ENCODE measurements around the gene MAP4K2.

The MAP4K2 gene

GRCh38 chr11:64759722-64760719, 43.0 kb downstream of the MAP4K2 start, which contains the start of gene PYGM:
Gene PYGM (minus strand): TSS chr11:64759974. CDS start chr11:64759898, 76 bp downstream.
- no peak within 1 kb of the TSS for H3K27ac ChIP-seq
- no peaks in the 10 kb centered on the region for H3K27me3 ChIP-seq (ENCODE audit: control insufficient read depth, insufficient read depth, low read length)
- H3K4me3 ChIP-seq (ENCODE audit: low read depth, low read length): no peak within 1 kb of the TSS
- no peaks in the 10 kb centered on the region for H3K36me3 ChIP-seq (ENCODE audit: control insufficient read depth, insufficient read depth, low read length)
- peaks cover 15% of the 10 kb centered on the region for H3K4me1 ChIP-seq
- H3K79me2 ChIP-seq: no peaks in the 10 kb centered on the region
- no peak within 1 kb of the TSS for H3K4me2 ChIP-seq (ENCODE audit: low read length)
- no peak within 1 kb of the TSS for H3K9ac ChIP-seq
- no peaks in the 10 kb centered on the region for H3K9me3 ChIP-seq (ENCODE audit: control insufficient read depth, low read length)
- no peak for TF ChIP-seq CTCF (IDR thresholded peaks at IDR 0.05)
- no peak within 1 kb of the TSS for H2AFZ ChIP-seq

GRCh38 chr11:64759131-64759721, 43.8 kb downstream of the MAP4K2 start:
- no peaks in the 10 kb centered on the region for H3K9me3 ChIP-seq (ENCODE audit: control insufficient read depth, low read length)
- H3K4me1 ChIP-seq: peaks cover 15% of the 10 kb centered on the region
- no peak overlapping the region for H3K4me3 ChIP-seq (ENCODE audit: low read depth, low read length)
- no peak overlapping the region for H3K27ac ChIP-seq
- H2AFZ ChIP-seq: no peak overlapping the region
- no peaks in the 10 kb centered on the region for H3K36me3 ChIP-seq (ENCODE audit: control insufficient read depth, insufficient read depth, low read length)
- H3K27me3 ChIP-seq (ENCODE audit: control insufficient read depth, insufficient read depth, low read length): no peaks in the 10 kb centered on the region
- no peaks in the 10 kb centered on the region for H3K79me2 ChIP-seq
- no peak overlapping the region for H3K4me2 ChIP-seq (ENCODE audit: low read length)
- no peak overlapping the region for H3K9ac ChIP-seq
- TF ChIP-seq CTCF (IDR thresholded peaks at IDR 0.05): no peak

- Histone ChIP-seq H3K9ac (no peak overlapping the region), H2AFZ (no peak overlapping the region), H3K36me3 (ENCODE audit: control insufficient read depth, insufficient read depth, low read length) (no peaks in the 10 kb centered on the region), H3K9me3 (ENCODE audit: control insufficient read depth, low read length) (no peaks in the 10 kb centered on the region), H3K4me3 (ENCODE audit: low read depth, low read length) (no peak overlapping the region), H3K27me3 (ENCODE audit: control insufficient read depth, insufficient read depth, low read length) (no peaks in the 10 kb centered on the region), H3K4me1 (peaks cover 11% of the 10 kb centered on the region), H3K4me2 (ENCODE audit: low read length) (no peak overlapping the region), H3K79me2 (no peaks in the 10 kb centered on the region), H3K27ac (no peak overlapping the region)
- no peak for TF ChIP-seq CTCF (IDR thresholded peaks at IDR 0.05)
These were observed 44.5 kb downstream of the MAP4K2 start for GRCh38 chr11:64758330-64759079.

- TF ChIP-seq CTCF (IDR thresholded peaks at IDR 0.05): no peak
- Histone ChIP-seq H3K4me3 (ENCODE audit: low read depth, low read length) (no peak overlapping the region), H3K9ac (no peak overlapping the region), H3K9me3 (ENCODE audit: control insufficient read depth, low read length) (no peaks in the 10 kb centered on the region), H3K4me1 (peaks cover 3% of the 10 kb centered on the region), H3K27ac (no peak overlapping the region), H2AFZ (no peak overlapping the region), H3K4me2 (ENCODE audit: low read length) (no peak overlapping the region), H3K27me3 (ENCODE audit: control insufficient read depth, insufficient read depth, low read length) (no peaks in the 10 kb centered on the region), H3K79me2 (no peaks in the 10 kb centered on the region), H3K36me3 (ENCODE audit: control insufficient read depth, insufficient read depth, low read length) (no peaks in the 10 kb centered on the region)
These were observed 45.3 kb downstream of the MAP4K2 start for GRCh38 chr11:64757549-64758329.
